Testis (tissue), 2 donors: ENCODE data around the gene SLC28A3.

ENCODE experiments used
- CTCF ChIP-seq, 3 experiments: fragments of 450-650 bp in 2 of 3; fragments of 200-600 bp in 1 of 3; sonication (generic) in 1 of 3; IDR thresholded peaks; one replicate each; pipeline ENCODE4 v1.5.1; 2016 to 2019; ENCODE audit warnings: antibody characterized with exemption in 3 of 3, mild to moderate bottlenecking in 2 of 3, moderate library complexity in 1 of 3
- POLR2A ChIP-seq: fragments of 450-650 bp; IDR thresholded peaks from one replicate; pipeline ENCODE4 v1.6.1; 2017; ENCODE audit warnings: antibody characterized with exemption, mild to moderate bottlenecking, moderate library complexity

DNA sequence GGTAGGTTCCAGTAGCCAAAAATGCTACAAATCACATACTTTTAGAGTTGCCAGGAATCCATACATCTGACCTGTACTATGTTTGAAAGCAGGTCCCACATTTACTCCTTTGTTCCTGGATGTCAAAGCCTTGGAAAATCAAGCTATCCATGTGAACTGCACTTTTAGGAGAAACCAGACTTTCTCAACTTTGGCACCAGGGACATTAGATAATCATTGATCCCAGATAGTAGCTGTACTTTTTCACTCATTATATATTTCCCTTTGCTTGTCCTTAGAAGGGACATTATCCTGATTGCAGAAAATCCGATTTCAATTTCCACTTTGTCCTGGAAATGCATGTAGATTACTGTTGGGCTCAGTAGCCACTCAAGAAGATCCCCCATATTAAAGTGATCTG is 44.1 kb upstream of the SLC28A3 start:
- TF ChIP-seq POLR2A, result no peak
- TF ChIP-seq CTCF (IDR thresholded peaks at IDR 0.05), result no peak
